ENCODE data around the gene DAZAP1. TPM values are rescaled to one million over a fixed set of nuclear protein-coding genes. Genes with fewer than 3 reads are reported as not detected.

The DAZAP1 gene
- polyA plus RNA-seq, 1 experiment: 45.8 TPM

- H3K27me3 ChIP-seq (ENCODE audit: control insufficient read depth, insufficient read depth, low read length): peaks cover 57% of the 10 kb centered on the region
- TF ChIP-seq CTCF (IDR thresholded peaks at IDR 0.05; ENCODE audit: low read depth, low read length): no peak
- POLR2A ChIA-PET: no interaction called here
- DNase-seq (ENCODE audit: low read depth, low spot score): no peak
- CTCF ChIA-PET: no interaction called here
- no peak overlapping the region for H3K4me3 ChIP-seq (ENCODE audit: low read depth, low read length)
- H3K9me3 ChIP-seq (ENCODE audit: control insufficient read depth, insufficient read depth, low read length): no peaks in the 10 kb centered on the region; the same call in 1 of the 2 replicates
- no peak overlapping the region for H3K27ac ChIP-seq (ENCODE audit: low read depth, low read length)
Observed at GRCh38 chr19:1468821-1469254, 61.5 kb downstream of the DAZAP1 start.

- TF ChIP-seq CTCF (IDR thresholded peaks at IDR 0.05; ENCODE audit: low read depth, low read length): no peak
- H3K27ac ChIP-seq (ENCODE audit: low read depth, low read length): no peak overlapping the region
- no peaks in the 10 kb centered on the region; the same call in 1 of the 2 replicates for H3K9me3 ChIP-seq (ENCODE audit: control insufficient read depth, insufficient read depth, low read length)
- POLR2A ChIA-PET: no interaction called here
- no peak for DNase-seq (ENCODE audit: low read depth, low spot score)
- H3K27me3 ChIP-seq (ENCODE audit: control insufficient read depth, insufficient read depth, low read length): peaks cover 57% of the 10 kb centered on the region
- CTCF ChIA-PET: no interaction called here
- no peak overlapping the region for H3K4me3 ChIP-seq (ENCODE audit: low read depth, low read length)
Observed at GRCh38 chr19:1469255-1470054, 62.1 kb downstream of the DAZAP1 start.

- no peak for DNase-seq (ENCODE audit: low read depth, low spot score)
- POLR2A ChIA-PET: no interaction called here
- Histone ChIP-seq H3K9me3 (ENCODE audit: control insufficient read depth, insufficient read depth, low read length) (no peaks in the 10 kb centered on the region; the same call in 1 of the 2 replicates), H3K4me3 (ENCODE audit: low read depth, low read length) (no peak overlapping the region), H3K27me3 (ENCODE audit: control insufficient read depth, insufficient read depth, low read length) (peaks cover 57% of the 10 kb centered on the region), H3K27ac (ENCODE audit: low read depth, low read length) (no peak overlapping the region)
- CTCF ChIA-PET: no interaction called here
- TF ChIP-seq CTCF (IDR thresholded peaks at IDR 0.05; ENCODE audit: low read depth, low read length): no peak
Observed at GRCh38 chr19:1470055-1470304, 62.6 kb downstream of the DAZAP1 start.

GRCh38 chr19:1470305-1471009, 63.1 kb downstream of the DAZAP1 start:
- H3K9me3 ChIP-seq (ENCODE audit: control insufficient read depth, insufficient read depth, low read length): no peaks in the 10 kb centered on the region; the same call in 1 of the 2 replicates
- H3K27ac ChIP-seq (ENCODE audit: low read depth, low read length): no peak overlapping the region
- POLR2A ChIA-PET: interaction anchor here (0.7 kb wide), 1 partner anchor 859 kb away, joined by 3 read pairs; no protein-coding TSS in a partner anchor
- no peak for DNase-seq (ENCODE audit: low read depth, low spot score)
- TF ChIP-seq CTCF (IDR thresholded peaks at IDR 0.05; ENCODE audit: low read depth, low read length): no peak
- H3K27me3 ChIP-seq (ENCODE audit: control insufficient read depth, insufficient read depth, low read length): peaks cover 57% of the 10 kb centered on the region
- peak overlapping the region; percentile 4; the same call in 1 of the 2 replicates for H3K4me3 ChIP-seq (ENCODE audit: low read depth, low read length)
- CTCF ChIA-PET: no interaction called here

GRCh38 chr19:1471010-1471514, 63.7 kb downstream of the DAZAP1 start:
- Histone ChIP-seq H3K27ac (ENCODE audit: low read depth, low read length) (no peak overlapping the region), H3K9me3 (ENCODE audit: control insufficient read depth, insufficient read depth, low read length) (no peaks in the 10 kb centered on the region; the same call in 1 of the 2 replicates), H3K27me3 (ENCODE audit: control insufficient read depth, insufficient read depth, low read length) (peaks cover 56% of the 10 kb centered on the region), H3K4me3 (ENCODE audit: low read depth, low read length) (no peak overlapping the region; the same call in 1 of the 2 replicates)
- ChIA-PET CTCF (interaction anchor here (1.1 kb wide), 1 partner anchor 355 kb away, joined by 7 read pairs; no protein-coding TSS in a partner anchor), POLR2A (interaction anchor here (0.7 kb wide), 1 partner anchor 859 kb away, joined by 3 read pairs; no protein-coding TSS in a partner anchor)
- DNase-seq (ENCODE audit: low read depth, low spot score): no peak
- no peak for TF ChIP-seq CTCF (IDR thresholded peaks at IDR 0.05; ENCODE audit: low read depth, low read length)

Data from AG04450 (cell line).